Measurements from ENCODE around the gene SNRPA1.

Gene SNRPA1

DNA sequence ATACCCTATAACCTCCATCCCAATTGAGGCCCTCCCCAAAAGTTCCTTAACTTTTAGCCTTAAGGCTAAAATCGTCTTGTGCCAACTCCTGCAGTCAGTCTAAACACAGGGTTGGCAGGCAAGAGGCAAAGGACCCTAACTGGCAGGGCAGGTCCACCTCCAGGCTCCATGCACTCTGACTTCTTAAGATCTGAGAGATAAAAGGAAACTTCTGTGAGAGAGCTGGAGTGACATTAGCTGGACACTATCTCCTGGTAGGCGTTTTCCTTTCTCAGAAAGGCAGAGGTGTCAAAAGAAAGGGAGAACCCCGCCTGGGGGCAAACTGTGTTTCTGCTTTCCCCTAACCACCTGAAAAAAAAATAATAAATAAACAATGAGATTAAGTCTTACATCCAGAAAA is 46.8 kb downstream of the SNRPA1 start:
- in situ Hi-C loops (cut with MboI; ENCODE audit: low pct_unique_long_range_greater_than_20kb, low sequenced_read_pairs), result no loop called here

DNA sequence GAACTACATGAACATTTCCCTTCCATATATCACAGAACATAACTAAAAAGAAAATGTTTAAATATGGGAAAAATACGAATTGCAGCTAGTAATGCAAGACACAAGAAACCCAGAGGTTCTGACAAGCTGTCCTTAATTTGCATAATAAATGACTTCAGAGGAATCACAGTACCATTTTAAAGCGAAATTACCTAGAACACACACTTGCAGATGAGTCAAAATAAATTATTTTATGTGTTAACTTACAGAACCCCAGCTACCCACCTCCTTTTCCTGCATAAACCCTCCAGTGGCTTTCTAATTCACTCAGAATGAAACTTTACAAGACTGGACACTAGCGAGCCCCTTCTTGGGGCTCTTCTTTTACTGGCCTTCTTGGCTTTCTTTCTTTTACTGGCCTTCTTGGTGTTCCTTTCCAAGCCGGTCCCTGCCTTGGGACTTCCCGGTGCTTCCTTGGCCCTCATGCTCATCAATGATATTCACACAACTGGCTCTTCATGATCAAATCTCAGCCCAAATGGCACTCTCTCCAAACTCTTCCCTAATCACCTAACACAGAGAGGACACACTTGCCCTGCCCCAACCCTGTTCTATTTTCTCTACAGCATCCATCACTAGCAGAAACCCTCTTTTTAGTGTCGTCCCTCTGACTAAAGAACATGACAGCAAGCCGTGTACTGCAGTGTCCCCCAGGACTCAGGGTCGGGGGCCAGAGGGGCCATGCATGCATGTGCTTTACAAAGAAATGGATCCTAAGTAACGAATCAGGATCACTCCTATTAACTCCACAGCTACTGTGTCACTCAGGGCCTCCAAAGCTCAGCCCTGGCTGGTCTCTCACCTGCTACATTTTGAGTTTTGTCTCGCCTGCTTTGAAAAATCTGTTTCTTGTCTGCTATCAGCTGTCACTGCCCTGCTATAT is 48.0 kb downstream of the SNRPA1 start:
- no peak for DNase-seq
- in situ Hi-C loops (cut with MboI; ENCODE audit: low pct_unique_long_range_greater_than_20kb, low sequenced_read_pairs), result no loop called here

More for the DNA sequence above, 46.8 kb downstream of the SNRPA1 start:
- DNase-seq, result no peak

DNA sequence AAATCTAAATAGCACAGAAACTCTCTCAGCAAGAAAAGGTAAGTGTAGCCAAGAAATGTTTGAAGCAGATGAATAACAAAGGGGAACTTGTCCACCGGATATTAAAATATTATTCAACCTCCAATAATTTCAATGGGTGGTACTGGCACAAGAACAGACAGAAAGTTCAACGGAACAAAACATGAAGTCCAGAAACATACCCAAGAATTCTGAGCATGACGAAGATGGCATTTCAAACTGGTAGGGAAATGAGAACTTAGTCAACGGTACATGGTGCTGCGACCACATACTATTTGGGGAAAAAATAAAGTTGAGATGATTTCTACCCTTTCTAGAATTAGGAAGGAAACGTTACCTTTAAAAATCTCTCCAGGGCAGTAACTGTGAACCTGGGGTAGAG is 48.7 kb downstream of the SNRPA1 start:
- DNase-seq, result no peak

DNA sequence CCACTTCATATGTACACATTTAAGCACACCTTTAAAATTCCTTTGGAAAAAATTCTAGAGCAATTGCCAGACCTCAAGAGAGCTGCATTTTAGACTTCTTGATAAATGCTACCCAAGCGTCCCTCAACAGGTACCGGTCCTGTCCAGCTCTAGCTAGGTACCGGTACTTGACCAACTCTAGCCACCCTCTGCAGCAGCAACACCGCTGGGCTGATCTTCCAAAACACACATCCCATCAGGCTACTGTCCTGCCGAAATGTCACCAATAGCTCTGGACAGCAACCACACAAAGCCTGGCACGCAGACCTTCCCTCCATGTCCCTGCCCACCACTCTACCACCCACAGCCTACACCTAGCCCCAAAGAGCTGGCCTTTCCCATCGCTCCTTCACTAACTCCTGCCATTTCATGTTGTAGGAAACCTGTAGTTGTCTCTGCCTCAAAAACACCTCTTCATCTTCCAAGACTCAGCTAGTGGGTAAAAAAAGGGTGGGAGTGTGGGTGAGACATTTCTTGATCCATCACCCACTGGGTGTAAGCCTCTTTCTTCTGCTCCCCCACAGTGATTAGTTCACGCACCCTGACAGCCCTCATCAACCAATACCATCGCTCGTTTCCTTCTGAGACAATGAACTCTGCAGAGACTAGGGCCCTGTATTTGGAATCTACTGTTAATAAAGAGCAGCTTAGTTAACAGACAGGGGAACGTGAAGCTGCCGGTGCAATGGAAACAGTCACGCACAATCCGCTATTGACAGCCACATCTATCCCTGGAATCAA is 50.0 kb downstream of the SNRPA1 start:
- no peak for DNase-seq
- in situ Hi-C loops (cut with MboI; ENCODE audit: low pct_unique_long_range_greater_than_20kb, low sequenced_read_pairs), result no loop called here

More for the DNA sequence above, 48.7 kb downstream of the SNRPA1 start:
- in situ Hi-C loops (cut with MboI; ENCODE audit: low pct_unique_long_range_greater_than_20kb, low sequenced_read_pairs), result no loop called here

DNA sequence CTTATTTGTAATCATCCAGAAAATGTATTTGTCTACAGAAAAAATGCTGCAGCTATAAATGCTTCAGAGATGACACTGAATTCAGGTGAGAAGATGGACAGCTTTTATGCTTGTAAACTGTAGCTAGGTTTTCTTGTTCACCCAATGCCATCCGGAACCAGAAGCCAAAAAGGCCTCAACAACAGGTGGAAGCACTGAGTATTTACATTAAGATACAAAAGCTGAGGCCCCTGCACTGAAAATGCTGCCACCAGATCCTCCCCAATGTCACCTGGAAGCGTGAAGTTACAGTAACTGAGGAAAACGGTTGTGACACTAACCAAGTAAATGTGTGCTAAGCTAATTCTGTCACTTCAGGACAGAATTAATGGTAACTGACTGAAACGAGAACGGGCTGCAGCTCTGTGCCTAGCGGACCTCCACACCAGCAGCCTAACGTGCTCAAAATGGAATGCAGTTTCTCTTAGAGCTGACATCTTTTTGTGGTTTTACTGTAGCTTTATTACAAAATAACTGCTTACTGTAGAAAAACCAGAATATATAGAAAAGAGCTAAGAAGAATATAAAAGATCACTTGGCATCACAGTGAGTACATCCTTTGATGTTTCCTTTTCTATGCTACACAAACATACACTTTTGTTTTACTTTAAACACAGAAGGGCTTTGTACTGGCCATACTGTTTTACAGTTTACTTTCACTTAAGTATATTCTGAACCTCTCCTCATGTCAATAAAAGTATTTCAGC is 50.8 kb downstream of the SNRPA1 start:
- in situ Hi-C loops (cut with MboI; ENCODE audit: low pct_unique_long_range_greater_than_20kb, low sequenced_read_pairs), result no loop called here
- no peak for DNase-seq

DNA sequence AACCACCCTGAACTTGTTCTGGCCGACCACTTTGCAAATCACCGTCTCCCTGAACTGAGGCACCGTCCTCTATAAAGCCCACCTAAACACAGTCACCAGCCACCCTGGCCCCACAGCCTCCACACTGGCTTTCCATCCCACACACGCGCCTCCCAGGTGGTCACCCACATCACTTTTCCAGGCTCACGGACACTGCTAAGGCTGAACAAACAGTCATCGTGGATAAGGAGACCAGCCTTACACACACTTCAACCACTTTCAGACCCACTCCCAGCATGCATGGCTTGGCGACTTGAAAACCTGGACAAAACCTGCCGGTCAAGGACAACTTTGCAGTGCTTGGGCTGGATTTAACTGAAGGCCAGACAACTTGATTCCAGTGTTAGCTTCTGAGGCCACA is 51.6 kb downstream of the SNRPA1 start:
- in situ Hi-C loops (cut with MboI; ENCODE audit: low pct_unique_long_range_greater_than_20kb, low sequenced_read_pairs), result no loop called here
- DNase-seq, result no peak

DNA sequence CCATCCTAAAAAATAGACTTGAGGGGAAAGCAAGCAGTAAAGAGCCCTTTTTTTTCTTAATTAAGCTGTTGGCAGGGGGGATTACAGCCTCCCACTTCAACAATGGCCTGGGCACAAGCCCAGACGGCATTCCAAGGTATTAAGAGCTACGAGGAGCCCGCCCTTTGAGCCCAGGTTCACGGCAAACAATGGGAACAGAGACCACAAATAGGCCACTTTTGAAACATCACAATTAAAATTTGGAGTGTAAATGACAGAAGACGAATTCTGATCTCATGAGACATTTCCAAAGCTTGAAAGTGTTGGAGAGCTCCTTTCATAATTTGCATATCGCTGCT is 52.1 kb downstream of the SNRPA1 start:
- in situ Hi-C loops (cut with MboI; ENCODE audit: low pct_unique_long_range_greater_than_20kb, low sequenced_read_pairs), result no loop called here
- no peak for DNase-seq

DNA sequence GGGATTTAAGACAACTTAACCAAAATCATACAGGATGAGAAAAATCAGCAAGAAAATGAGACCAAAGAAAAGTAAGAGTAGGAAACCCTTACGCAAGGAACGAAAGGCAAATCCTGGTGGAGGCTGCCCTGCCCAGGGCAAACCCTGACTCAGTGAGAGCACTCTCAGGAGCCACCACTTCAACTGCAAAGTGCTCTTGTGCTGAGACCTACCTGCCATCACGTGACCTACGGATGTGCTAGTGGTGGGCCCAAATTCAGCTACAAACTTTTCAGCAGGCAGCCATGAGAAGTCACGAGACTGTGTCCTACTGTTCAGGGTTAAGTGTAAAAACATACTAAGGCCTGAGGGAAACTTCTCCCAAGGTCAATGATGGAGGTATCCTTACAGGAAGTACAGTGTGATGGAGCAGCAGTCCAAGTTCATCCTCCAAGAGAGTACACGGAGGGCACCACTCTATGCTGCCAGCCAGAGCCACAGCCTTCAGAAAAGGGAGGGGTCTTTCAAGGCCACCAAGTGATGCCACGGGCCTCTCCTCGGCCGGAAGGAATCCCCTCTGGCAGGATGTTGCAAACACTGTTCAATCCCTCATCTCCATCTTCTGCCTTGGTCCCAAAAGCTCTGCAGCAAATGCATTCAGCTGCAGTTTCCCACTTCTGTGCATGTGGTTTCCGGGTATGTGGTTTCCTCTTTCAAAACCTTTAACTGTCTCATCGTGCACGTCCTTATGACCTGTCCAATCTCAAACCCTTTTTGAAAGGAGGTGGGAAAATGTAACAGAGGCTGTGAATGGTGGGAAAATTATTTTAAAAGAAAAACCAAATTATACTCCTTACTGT is 52.7 kb downstream of the SNRPA1 start:
- in situ Hi-C loops (cut with MboI; ENCODE audit: low pct_unique_long_range_greater_than_20kb, low sequenced_read_pairs), result no loop called here
- peak; percentile 93 for DNase-seq

DNA sequence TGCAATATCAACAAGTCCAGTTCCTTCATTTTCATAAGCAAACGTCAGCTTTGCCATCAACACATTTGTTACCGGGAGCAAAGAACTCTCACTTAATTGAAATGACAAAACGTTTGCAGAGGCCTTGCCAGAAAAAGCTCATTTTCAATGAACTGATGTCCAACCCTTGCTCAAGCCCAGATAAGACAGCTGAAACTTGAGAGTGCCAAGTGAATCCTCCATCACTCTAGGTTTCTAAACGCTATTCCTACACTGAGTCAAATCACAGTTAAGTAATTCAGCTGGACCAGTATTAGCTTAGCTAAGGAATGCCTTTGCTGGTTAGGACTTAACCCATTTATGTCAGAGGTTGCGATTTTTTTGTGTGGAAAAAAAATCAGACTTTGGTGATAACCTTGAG is 54.7 kb downstream of the SNRPA1 start:
- in situ Hi-C loops (cut with MboI; ENCODE audit: low pct_unique_long_range_greater_than_20kb, low sequenced_read_pairs), result no loop called here
- no peak for DNase-seq

DNA sequence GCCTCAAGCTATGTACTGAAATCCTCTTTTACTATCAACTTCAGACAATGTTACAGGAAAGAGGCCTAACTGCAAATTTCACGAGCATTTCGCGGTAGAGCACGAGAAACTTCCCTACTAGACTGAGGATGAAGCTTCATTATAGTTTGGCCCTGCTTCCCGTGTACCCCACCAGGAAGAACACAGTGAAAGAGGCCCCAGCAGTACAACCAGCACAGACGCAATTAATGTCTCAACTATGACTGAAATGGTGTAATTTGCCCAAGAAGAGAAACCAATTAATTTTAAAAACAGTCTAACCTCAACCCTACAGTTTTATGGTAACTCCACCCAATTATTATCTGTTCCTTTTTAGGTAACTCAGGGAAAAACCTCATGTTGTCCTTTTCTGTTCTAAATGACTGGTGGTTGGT is 55.3 kb downstream of the SNRPA1 start:
- DNase-seq, result peak; percentile 41
- in situ Hi-C loops (cut with MboI; ENCODE audit: low pct_unique_long_range_greater_than_20kb, low sequenced_read_pairs), result no loop called here

DNA sequence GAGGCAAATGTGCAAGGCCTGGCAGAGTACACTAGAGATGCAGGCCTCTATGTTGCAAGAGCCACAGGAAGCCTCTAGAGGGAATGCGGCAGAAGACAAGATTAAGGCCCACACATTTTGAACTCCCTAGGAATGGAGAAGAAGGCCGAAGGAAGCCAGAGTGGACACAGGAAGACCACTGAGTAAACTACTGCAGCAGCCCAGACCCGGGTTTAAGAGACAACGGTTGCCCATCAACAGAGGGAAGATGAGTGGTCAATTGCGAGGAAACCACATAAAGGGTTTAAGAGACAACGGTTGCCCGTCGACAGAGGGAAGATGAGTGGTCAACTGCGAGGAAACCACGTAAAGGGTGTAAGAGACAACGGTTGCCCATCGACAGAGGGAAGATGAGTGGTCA is 57.8 kb downstream of the SNRPA1 start:
- in situ Hi-C loops (cut with MboI; ENCODE audit: low pct_unique_long_range_greater_than_20kb, low sequenced_read_pairs), result no loop called here
- DNase-seq, result peak; percentile 44

DNA sequence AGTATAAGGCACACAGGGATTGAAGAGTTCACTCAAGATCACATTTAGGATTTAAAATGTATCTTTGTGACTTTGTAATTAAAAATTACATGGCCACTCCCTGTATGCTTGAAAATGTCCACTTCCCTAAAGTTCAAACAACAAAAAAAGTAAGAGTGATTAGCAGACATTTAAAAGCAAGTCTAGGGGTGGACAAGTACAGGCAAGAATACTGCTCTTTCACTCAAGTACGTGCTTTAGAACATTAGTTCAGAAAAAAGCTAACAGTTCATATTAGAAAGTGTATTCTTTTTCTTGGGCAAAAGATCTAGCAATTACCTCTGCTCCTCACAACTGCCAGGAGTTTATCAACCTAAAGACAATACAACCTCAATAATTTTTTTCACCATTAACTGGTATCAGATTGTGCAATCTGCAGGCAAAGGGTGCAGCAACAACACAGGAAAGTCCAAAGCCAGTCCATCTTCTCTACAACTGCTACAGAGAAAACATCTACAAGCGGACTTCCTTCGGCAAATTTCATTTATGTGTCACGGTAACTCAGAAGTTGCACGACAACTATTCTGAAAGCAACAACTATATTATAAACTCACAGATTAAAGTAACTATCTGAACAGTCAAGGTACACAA is 61.3 kb downstream of the SNRPA1 start:
- in situ Hi-C loops (cut with MboI; ENCODE audit: low pct_unique_long_range_greater_than_20kb, low sequenced_read_pairs), result no loop called here
- no peak for DNase-seq

DNA sequence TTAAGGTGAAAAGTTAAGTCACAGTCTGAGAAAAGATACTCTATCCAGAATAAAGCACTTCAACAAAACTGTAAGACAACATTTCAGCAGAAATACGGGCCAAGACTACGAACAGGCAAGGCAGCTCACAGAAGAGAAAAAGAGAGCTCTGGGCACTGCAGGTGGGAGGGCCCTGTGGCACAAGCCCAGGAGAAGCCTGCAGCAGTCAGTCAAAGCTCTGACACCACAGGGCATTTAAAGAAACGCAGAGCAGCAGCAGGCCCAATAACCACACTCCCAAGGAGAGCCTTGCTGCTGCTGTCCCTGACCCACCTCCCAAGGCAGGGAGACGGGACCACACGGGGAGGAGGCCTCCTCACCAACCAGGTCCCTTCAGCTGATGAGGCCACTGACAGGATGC is 62.4 kb downstream of the SNRPA1 start:
- in situ Hi-C loops (cut with MboI; ENCODE audit: low pct_unique_long_range_greater_than_20kb, low sequenced_read_pairs), result no loop called here
- DNase-seq, result no peak

Data from KBM-7 (cell line).